ENCODE data around the gene CSTF2.
"Not testable (repeated sequence)": the region's sequence is repeated elsewhere in the genome, so short reads cannot be mapped to it uniquely, and the experiment has no call there.

CSTF2 gene, protein sequence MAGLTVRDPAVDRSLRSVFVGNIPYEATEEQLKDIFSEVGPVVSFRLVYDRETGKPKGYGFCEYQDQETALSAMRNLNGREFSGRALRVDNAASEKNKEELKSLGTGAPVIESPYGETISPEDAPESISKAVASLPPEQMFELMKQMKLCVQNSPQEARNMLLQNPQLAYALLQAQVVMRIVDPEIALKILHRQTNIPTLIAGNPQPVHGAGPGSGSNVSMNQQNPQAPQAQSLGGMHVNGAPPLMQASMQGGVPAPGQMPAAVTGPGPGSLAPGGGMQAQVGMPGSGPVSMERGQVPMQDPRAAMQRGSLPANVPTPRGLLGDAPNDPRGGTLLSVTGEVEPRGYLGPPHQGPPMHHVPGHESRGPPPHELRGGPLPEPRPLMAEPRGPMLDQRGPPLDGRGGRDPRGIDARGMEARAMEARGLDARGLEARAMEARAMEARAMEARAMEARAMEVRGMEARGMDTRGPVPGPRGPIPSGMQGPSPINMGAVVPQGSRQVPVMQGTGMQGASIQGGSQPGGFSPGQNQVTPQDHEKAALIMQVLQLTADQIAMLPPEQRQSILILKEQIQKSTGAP

DNA sequence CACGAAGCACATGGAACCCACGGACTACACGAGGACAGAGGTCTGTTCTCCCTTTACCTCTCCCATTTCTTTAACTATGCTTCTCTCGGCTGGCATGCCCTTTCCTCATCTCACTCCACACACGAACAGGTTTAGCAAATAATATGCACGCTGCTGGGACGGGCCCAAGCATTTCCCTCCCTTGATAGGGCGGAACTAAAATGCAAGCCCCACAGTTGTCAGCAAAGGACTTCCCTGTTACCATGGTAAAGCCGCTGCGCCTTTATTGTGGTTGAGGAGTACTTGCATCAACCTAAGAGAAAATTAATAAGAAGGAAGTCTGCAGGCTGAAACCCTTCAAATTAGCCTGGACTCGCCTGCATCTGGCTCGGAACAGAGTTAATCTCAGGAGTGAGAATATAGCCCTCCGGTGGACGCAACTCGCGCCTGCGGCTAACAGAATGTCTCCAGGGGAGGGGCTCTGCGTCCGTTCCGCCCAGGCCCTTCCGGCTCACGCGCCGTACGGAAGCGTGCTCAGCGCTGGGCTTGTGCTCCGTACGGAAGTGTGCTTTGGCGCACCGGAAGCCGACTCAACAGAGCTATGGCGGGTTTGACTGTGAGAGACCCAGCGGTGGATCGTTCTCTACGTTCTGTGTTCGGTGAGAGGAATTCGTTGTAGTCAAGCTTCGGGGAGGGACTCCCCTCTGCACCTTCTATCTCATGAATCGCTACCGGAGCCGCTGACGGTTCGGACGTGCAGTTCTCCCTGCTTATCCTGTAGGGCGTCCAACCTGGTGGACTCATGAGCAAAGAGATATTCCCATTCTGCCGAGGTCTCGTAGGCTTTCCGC is at the start of gene CSTF2:
CSTF2 (plus strand) TSS at position 555 of the 830 bp plus-strand sequence; CDS start at position 581, 26 bp downstream.
- peak; percentile 92 for DNase-seq

DNA sequence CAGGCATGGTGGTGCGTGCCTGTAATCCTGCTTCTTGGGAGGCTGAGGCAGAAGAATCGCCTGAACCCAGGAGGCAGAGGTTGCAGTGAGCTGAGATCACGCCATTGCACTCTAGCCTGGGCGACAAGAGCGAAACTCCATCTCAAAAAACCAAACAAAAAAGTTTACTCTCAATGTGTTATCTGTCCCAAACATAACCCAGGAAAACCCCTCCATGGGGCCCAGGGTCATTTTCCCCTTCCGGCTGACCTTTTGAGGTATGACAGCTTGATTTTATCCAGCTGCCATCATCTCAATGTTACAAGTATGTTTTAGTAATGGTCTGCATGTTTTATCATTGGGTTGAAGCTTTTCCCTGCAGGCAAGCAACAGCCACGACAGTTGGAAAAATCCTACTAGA is 23.8 kb upstream of the CSTF2 start:
- not testable (repeated sequence) for DNase-seq

- DNase-seq, result no peak
Observed at GRCh38 chrX:100797359-100797758, 22.8 kb upstream of the CSTF2 start.

DNA sequence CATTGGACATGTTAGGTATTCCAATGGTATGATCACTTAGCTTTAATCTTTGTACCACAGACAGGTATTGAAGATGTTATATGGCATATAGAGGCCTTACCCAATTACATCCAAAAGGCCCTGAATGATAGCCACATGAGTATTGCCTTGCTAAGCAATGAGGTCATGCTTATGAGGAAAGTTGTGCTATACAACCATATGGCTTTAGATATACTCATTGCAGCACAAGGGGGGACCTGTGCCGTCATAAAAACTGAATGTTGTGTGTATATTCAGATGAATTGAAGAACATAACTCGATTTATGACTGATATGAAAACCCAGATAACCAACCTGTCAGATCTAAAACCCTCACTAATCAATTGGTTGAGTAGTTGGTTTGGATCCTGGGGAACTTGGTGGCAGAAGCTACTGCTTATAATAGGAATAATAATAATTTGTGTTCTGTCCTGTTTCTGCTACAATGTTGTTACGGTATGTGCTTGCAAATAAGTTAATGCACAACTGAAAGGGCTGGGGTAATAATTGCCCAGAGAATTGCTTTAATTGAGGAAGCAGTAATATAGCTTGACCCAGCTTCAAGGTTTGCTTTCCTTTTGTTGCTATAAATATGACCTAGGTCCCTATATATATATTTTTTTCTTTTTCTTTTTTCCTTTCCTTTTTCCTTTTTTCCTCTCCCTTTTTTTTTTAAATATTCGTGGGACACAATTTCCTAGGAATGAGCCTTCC is 21.5 kb upstream of the CSTF2 start:
- DNase-seq, result no peak

DNA sequence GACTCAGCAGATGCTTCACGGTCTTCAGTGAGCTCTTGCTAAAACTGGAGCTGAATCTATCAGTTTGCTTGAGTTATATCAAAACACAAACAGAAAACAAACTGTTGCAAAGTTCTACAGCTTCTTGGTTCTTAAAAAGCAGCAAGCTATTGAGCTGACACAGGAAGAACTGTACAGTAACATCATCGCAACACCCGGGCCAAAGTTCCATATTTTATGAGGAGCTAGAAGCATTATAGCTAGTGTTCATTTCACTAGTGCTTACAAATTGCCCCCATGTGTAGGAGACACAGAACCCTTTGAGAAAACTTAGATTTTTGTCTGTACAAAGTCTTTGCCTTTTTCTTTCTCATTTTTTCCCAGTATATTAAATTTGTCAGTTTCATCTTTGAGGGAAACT is 17.3 kb upstream of the CSTF2 start:
- DNase-seq, result no peak

- DNase-seq, result no peak
Observed at GRCh38 chrX:100804780-100805179, 15.4 kb upstream of the CSTF2 start.

- not testable (repeated sequence) for DNase-seq
Observed at GRCh38 chrX:100808265-100808664, 11.9 kb upstream of the CSTF2 start.

- no peak for DNase-seq
Observed at GRCh38 chrX:100812216-100813158, 7.7 kb upstream of the CSTF2 start.

DNA sequence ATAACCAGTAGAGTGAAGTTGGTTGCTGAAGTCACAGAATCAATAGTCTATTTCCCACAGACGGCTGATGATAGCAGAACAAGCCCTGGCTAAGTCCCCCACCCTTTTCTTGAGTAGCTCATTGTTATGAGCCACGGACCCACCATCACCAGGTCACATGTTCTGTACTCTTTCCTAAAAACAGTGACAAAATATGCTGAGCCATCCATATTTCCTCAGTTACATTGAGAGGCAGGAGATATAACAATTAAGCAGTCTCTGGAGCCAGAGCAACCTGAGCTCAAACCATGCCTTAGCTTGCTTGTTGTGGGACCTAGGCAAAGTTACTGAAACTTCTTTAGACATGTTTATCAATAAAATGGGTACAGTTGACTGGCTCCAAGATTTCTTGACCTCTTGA is 2.9 kb upstream of the CSTF2 start:
- no peak for DNase-seq

- DNase-seq, result no peak
Observed at GRCh38 chrX:100819534-100819836, 706 bp upstream of the CSTF2 start.

DNA sequence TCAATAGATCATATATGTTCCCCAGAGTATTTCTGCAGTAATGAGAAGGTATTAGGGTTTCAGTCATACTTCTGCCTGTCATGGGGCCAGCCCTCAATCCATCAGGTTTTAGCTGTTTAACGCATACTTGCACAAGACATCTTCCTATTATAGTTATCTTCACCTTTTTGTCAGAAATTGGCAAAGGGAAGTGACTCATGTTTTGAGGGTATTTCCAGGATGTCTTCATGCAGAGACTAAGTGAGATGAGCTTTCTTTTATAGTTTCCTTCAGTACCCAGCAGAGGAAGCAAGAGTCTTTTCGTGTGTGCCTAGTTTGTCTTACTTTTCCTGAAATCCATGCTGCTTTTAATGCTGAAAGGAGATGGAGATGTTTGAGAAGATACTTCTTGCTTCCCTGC is 9.5 kb downstream of the CSTF2 start:
- DNase-seq, result no peak

- DNase-seq, result no peak
Observed at GRCh38 chrX:100830143-100830542, 10.0 kb downstream of the CSTF2 start.

DNA sequence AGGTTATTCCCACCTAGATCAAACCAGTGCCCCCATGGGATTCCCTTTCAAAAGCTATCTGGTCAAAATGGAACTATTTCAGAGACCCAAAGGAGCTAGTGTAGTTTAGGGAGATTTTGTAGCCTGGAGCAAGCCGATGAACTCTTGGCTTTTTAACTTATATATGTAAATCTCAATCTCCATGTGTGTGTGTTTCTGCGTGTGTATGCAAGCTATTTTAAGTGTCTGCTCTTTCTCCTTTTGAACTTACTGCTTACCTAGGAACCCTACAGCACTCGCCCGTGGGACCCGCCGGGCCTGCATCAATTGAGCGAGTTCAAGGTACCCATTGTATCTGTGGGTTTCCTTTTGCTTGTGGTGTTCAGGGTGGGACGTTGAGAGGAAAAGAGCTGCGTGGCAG is 10.4 kb downstream of the CSTF2 start:
- no peak for DNase-seq

DNA sequence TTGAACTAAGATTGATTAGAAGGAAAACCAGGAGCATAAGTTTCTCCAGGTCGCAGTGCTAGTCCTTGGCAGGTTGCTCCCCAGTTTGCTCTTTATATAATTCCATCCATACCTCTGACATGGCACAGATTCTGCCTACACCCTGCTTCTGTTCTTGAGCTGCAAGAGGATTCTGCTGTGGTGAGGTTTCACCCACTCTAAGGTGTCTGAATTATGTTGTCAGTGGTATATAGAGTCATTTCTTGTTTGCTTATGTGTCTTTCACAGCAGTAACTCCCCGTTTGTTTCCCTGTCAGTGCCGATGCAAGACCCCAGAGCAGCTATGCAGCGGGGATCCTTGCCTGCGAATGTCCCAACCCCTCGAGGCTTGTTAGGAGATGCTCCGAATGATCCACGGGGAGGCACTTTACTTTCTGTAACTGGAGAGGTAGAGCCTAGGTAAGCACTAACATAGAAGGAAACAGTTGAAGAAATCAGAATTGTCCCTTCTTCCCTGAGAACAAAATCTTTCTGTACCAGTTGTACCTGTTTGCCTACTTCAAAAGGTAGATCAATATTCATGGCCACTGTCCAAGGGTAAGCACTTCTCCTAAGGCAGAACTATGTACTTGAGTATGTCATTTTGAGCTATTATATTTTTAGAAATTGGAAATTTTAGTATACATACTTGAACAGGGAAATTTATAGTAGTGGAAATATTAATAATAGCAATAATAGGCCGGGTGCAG is 11.2 kb downstream of the CSTF2 start:
- DNase-seq, result no peak

GRCh38 chrX:100850317-100850716 is 30.1 kb downstream of the CSTF2 start:
- no peak for DNase-seq

DNA sequence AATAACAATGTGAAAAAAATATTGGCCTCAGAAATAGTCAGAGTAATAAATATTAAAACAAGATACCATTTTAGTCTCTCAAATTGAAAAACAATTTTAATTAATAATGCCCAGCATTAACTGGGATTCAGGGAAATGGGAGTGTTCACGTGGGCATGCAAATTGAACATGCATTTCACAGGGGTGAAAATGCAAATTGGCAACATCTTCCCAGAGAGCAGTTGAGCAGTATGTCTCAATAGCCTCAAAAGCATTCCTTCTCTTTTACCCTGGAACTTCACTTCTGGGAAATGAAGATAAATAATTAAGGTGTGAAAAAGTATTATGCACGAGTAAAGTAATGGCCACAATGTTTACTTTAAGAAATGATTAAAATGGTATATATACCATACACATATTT is 32.6 kb downstream of the CSTF2 start:
- DNase-seq, result no peak

- DNase-seq, result no peak
Observed at GRCh38 chrX:100863326-100863864, 43.2 kb downstream of the CSTF2 start.

GRCh38 chrX:100864657-100865391 is 44.6 kb downstream of the CSTF2 start:
- DNase-seq, result peak; percentile 4

- no peak for DNase-seq
Observed at GRCh38 chrX:100868273-100868672, 48.1 kb downstream of the CSTF2 start.

- no peak for DNase-seq
Observed at GRCh38 chrX:100870527-100870926, 50.3 kb downstream of the CSTF2 start.

Data from eye (tissue), 1 donor.